Mucosa of descending colon (tissue), 3 donors: Measurements from ENCODE around the gene ZNF791. TPM values are rescaled to one million over a fixed set of nuclear protein-coding genes. Genes with fewer than 3 reads are reported as not detected.

Source experiments
- ATAC-seq: fragments of 200-7000 bp; cut with Tn5 transposase; one replicate; pipeline ENCODE4 v1.9.1; 2020; ENCODE audit warnings: mild to moderate bottlenecking, moderate library complexity
- DNase-seq, 3 donors: peaks; one replicate each; pipeline ENCODE4 v3.0.0-alpha.2; 2020
- H3K36me3 ChIP-seq: fragments of 200-600 bp; one replicate; pipeline ENCODE4 v1.8.0; 2021; ENCODE audit warnings: low read depth, mild to moderate bottlenecking
- H3K4me1 ChIP-seq: fragments of 200-600 bp; one replicate; pipeline ENCODE4 v1.8.0; 2021; ENCODE audit warnings: low read depth, mild to moderate bottlenecking
- H3K4me3 ChIP-seq: fragments of 200-600 bp; one replicate; pipeline ENCODE4 v1.8.0; 2021; ENCODE audit warnings: mild to moderate bottlenecking
- H3K9me3 ChIP-seq: fragments of 200-600 bp; one replicate; pipeline ENCODE4 v1.8.0; 2021; ENCODE audit warnings: mild to moderate bottlenecking
- CTCF ChIP-seq: fragments of 200-600 bp; IDR thresholded peaks from one replicate; pipeline ENCODE4 v1.8.0; 2022; ENCODE audit warnings: antibody characterized with exemption, mild to moderate bottlenecking
- intact Hi-C, 2 donors: fragments of 100-400 bp; cut with DNase I in 1 of 2; cut with micrococcal nuclease in 1 of 2; formaldehyde crosslinking; loops; one replicate each; pipeline versions ENCODE4 v1.11.0 to v1.11.1; 2022; cut with DNase I, micrococcal nuclease
- total RNA-seq, 3 donors: library from RNA; stranded (reverse); fragmentation: NEBNext Ultra II Directional in 2 of 3; extraction: Animal tissue kit (Norgen Biotek cat#: 25700) in 2 of 3; gene quantifications; one replicate each; pipeline versions ENCODE4 v1.2.1 to v1.2.4, GENCODE V29; 2021 to 2023
- donor health status: DM: no; HTN: no; CAD: no; lungs with moderate emphysema.
- donor health status: DM: no; HTN: no; CAD: no.
- donor health status: DM: no; HTN: yes; CAD: no.

The ZNF791 gene
- total RNA-seq, 3 donors from 2014 or later = 22.5 to 29.7 (median 26.9) TPM

- intact Hi-C loops = no loop called here
- Histone ChIP-seq H3K9me3 (no peaks in the 10 kb centered on the region), H3K4me1 (peaks cover 33% of the 10 kb centered on the region), H3K4me3 (no peak overlapping the region), H3K36me3 (no peaks in the 10 kb centered on the region)
- ATAC-seq = peak; percentile 5
- no peak for TF ChIP-seq CTCF
- DNase-seq = peak in 1 of 3 donors; percentile 59
Measured at GRCh38 chr19:12665671-12666264, 55.0 kb downstream of the ZNF791 start.

GRCh38 chr19:12666265-12667048, 55.7 kb downstream of the ZNF791 start, which contains the start of the genes MAN2B1 and WDR83:
Gene MAN2B1 (minus strand): TSS chr19:12666742. CDS start chr19:12666701, 41 bp downstream.
Gene WDR83 (plus strand): TSS chr19:12666807. CDS start chr19:12669791, 2,984 bp downstream.
- intact Hi-C loops = no loop called here
- H3K9me3 ChIP-seq = no peaks in the 10 kb centered on the region
- H3K36me3 ChIP-seq = no peaks in the 10 kb centered on the region
- H3K4me3 ChIP-seq = peak within 1 kb of the TSS; percentile 54
- peaks cover 33% of the 10 kb centered on the region for H3K4me1 ChIP-seq
- DNase-seq (peak; percentile 83 to 86 (median 86)), ATAC-seq (peak; percentile 87)
- no peak for TF ChIP-seq CTCF

DNA sequence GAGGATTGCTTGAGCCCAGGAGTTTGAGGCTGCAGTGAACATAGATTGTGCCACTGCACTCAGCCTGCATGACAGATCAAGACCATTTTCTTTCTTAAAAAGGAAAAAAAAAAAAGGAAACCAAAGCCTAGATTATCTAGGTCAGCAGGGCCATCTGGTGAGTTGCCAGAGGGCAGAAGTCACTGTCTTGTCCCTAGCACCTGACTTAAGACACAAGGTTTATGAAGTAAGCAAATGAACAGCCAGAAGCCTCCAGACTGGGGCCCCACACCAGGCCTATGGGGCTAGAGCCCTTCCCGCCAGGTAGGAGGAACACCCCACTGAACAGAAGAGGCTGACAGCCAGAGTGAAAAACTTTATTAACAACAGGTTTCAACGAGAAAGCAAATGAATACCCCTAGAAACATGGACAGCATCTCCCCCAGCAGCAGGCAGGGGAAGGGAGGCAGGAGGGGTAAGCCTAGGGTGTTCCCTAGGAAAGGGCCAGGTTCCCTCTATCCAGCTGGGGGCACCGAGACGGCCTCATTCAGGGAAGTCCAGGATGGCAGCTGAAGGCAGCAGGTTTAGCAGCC, 57.1 kb downstream of the ZNF791 start:
- H3K9me3 ChIP-seq = no peaks in the 10 kb centered on the region
- TF ChIP-seq CTCF = no peak
- intact Hi-C loops = no loop called here
- no peak overlapping the region for H3K4me3 ChIP-seq
- ATAC-seq (no peak), DNase-seq (peak in 1 of 3 donors; percentile 49)
- H3K36me3 ChIP-seq = no peaks in the 10 kb centered on the region
- peaks cover 33% of the 10 kb centered on the region for H3K4me1 ChIP-seq

GRCh38 chr19:12668346-12668745, 57.6 kb downstream of the ZNF791 start:
- ATAC-seq = no peak
- Histone ChIP-seq H3K9me3 (no peaks in the 10 kb centered on the region), H3K4me1 (peaks cover 33% of the 10 kb centered on the region), H3K36me3 (no peaks in the 10 kb centered on the region), H3K4me3 (peak overlapping the region; percentile 77)
- no peak for TF ChIP-seq CTCF
- intact Hi-C loops = no loop called here
- no peak for DNase-seq

- intact Hi-C loops = no loop called here
- no peak for TF ChIP-seq CTCF
- no peaks in the 10 kb centered on the region for H3K9me3 ChIP-seq
- peaks cover 33% of the 10 kb centered on the region for H3K4me1 ChIP-seq
- ATAC-seq = peak; percentile 10
- no peaks in the 10 kb centered on the region for H3K36me3 ChIP-seq
- peak in 2 of 3 donors; percentile 60 to 80 for DNase-seq
- peak overlapping the region; percentile 77 for H3K4me3 ChIP-seq
Measured at GRCh38 chr19:12668932-12669269, 58.2 kb downstream of the ZNF791 start.
